SK-N-SH treated with all-trans-retinoic acid at 6 μM for 48 hours (cell line): ENCODE measurements around the gene SORL1.

ENCODE experiments used
- ARNTL ChIP-seq: fragments of 450-650 bp; formaldehyde crosslinking; IDR thresholded peaks from 2 replicates; pipeline ENCODE4 v1.5.0; 2020; ENCODE audit warnings: low read depth, mild to moderate bottlenecking, moderate library complexity, borderline replicate concordance
- BACH2 ChIP-seq: fragments of 250-450 bp; sonication (Bioruptor Pico); IDR thresholded peaks from 2 replicates; pipeline ENCODE4 v1.9.0; 2021; ENCODE audit warnings: mild to moderate bottlenecking, borderline replicate concordance
- RARB ChIP-seq: fragments of 250-450 bp; sonication (Bioruptor Pico); IDR thresholded peaks from 2 replicates; pipeline ENCODE4 v1.8.0; 2021; ENCODE audit warnings: mild to moderate bottlenecking, moderate library complexity
- TCF4 ChIP-seq: fragments of 250-450 bp; sonication (Bioruptor Pico); IDR thresholded peaks from 2 replicates; pipeline ENCODE4 v1.8.0; 2021; ENCODE audit warnings: mild to moderate bottlenecking, moderate library complexity, borderline replicate concordance
- ZFP30 ChIP-seq: fragments of 450-650 bp; formaldehyde crosslinking; IDR thresholded peaks from 2 replicates; pipeline ENCODE4 v1.5.0; 2022; ENCODE audit warnings: mild to moderate bottlenecking, moderate library complexity
- TF ChIP-seq, protein P1 (sequence below): fragments of 250-450 bp; sonication (Bioruptor Pico); IDR thresholded peaks from 2 replicates; pipeline ENCODE4 v1.8.0; 2020; ENCODE audit warnings: mild to moderate bottlenecking, moderate library complexity, borderline replicate concordance
- TF ChIP-seq, protein P2 (sequence below): fragments of 250-450 bp; sonication (Bioruptor Pico); IDR thresholded peaks from 2 replicates; pipeline ENCODE4 v1.5.1; 2020; ENCODE audit warnings: low read depth, mild to moderate bottlenecking, moderate library complexity

DNA sequence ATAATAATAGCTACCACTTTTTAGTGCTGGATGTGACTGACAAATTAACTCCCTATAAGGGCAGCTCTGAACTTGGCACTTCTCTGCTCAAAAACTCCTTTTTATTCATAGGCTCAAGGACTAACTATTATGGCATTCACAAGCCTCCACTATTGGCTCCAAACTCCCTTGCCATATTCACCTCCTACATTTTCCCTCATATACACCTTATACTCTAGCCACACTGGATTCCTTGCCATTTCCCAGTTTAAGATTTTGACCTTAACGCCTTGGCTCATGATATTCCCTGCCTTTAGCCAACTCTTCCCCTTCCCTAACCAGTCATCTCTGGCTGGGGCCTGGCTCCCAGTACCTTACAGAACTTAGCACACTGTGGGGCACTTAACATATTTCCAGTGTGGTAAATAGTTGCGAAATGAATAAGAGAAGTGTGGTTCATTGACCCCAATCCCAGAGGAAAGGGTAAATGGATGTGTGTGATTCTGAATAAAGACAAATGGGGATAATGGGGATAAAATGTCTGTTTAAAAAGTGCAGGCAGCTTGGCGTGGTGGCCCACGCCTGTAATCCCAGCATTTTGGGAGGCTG is 40.0 kb upstream of the SORL1 start:
- TF ChIP-seq ARNTL (CRISPR knock-in tag) (no peak), ZFP30 (CRISPR knock-in tag) (no peak), TCF4 (no peak), RARB (CRISPR knock-in tag) (no peak), BACH2 (CRISPR knock-in tag) (no peak)
- TF ChIP-seq, protein P1, sequence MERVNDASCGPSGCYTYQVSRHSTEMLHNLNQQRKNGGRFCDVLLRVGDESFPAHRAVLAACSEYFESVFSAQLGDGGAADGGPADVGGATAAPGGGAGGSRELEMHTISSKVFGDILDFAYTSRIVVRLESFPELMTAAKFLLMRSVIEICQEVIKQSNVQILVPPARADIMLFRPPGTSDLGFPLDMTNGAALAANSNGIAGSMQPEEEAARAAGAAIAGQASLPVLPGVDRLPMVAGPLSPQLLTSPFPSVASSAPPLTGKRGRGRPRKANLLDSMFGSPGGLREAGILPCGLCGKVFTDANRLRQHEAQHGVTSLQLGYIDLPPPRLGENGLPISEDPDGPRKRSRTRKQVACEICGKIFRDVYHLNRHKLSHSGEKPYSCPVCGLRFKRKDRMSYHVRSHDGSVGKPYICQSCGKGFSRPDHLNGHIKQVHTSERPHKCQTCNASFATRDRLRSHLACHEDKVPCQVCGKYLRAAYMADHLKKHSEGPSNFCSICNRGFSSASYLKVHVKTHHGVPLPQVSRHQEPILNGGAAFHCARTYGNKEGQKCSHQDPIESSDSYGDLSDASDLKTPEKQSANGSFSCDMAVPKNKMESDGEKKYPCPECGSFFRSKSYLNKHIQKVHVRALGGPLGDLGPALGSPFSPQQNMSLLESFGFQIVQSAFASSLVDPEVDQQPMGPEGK (CRISPR knock-in tag): no peak
- TF ChIP-seq, protein P2, sequence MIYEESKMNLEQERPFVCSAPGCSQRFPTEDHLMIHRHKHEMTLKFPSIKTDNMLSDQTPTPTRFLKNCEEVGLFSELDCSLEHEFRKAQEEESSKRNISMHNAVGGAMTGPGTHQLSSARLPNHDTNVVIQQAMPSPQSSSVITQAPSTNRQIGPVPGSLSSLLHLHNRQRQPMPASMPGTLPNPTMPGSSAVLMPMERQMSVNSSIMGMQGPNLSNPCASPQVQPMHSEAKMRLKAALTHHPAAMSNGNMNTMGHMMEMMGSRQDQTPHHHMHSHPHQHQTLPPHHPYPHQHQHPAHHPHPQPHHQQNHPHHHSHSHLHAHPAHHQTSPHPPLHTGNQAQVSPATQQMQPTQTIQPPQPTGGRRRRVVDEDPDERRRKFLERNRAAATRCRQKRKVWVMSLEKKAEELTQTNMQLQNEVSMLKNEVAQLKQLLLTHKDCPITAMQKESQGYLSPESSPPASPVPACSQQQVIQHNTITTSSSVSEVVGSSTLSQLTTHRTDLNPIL (CRISPR knock-in tag): no peak
